Liver (tissue), 9 donors: ENCODE data around the gene PPP1R3A. TPM values are rescaled to one million over a fixed set of nuclear protein-coding genes. Genes with fewer than 3 reads are reported as not detected.

ENCODE experiments used
- DNase-seq: peaks from one replicate; pipeline ENCODE4 v3.0.0-alpha.2; 2017; ENCODE audit warnings: low spot score
- H3K27ac ChIP-seq, 2 donors: one replicate each; pipeline ENCODE4 v1.7.0; 2013; ENCODE audit warnings: inconsistent platforms in 2 of 2, low read length in 2 of 2, control low read depth in 1 of 2, low read depth in 1 of 2, mild to moderate bottlenecking in 1 of 2
- H3K27me3 ChIP-seq, 4 donors: one replicate each; pipeline versions ENCODE4 v1.6.1 to v1.7.0; 2013; ENCODE audit warnings: low read length in 3 of 4, inconsistent platforms in 1 of 4, mild to moderate bottlenecking in 1 of 4, moderate library complexity in 1 of 4; ENCODE audit not compliant: control insufficient read depth in 4 of 4, insufficient read depth in 4 of 4
- H3K36me3 ChIP-seq, 4 donors: one replicate each; pipeline versions ENCODE4 v1.6.1 to v1.7.0; 2013; ENCODE audit warnings: low read length in 3 of 4, mild to moderate bottlenecking in 3 of 4, low read depth in 1 of 4, moderate library complexity in 1 of 4; ENCODE audit not compliant: control insufficient read depth in 4 of 4, insufficient read depth in 3 of 4
- H3K4me1 ChIP-seq, 4 donors: one replicate each; pipeline versions ENCODE4 v1.6.1 to v1.7.0; 2013; ENCODE audit warnings: low read length in 3 of 4, mild to moderate bottlenecking in 3 of 4, moderate library complexity in 1 of 4; ENCODE audit not compliant: control insufficient read depth in 4 of 4, insufficient read depth in 4 of 4
- H3K4me3 ChIP-seq, 3 donors: one replicate each; pipeline versions ENCODE4 v1.6.1 to v1.7.0; 2013; ENCODE audit warnings: low read length in 3 of 3, control low read depth in 1 of 3, low read depth in 1 of 3, mild to moderate bottlenecking in 1 of 3
- H3K9ac ChIP-seq, 2 donors: one replicate each; pipeline ENCODE4 v1.7.0; 2013; ENCODE audit warnings: low read length in 2 of 2, mild to moderate bottlenecking in 2 of 2, moderate library complexity in 2 of 2, control low read depth in 1 of 2, low read depth in 1 of 2
- H3K9me3 ChIP-seq, 4 donors: one replicate each; pipeline versions ENCODE4 v1.6.1 to v1.7.0; 2013; ENCODE audit warnings: low read length in 3 of 4; ENCODE audit not compliant: control insufficient read depth in 4 of 4
- CTCF ChIP-seq: fragments of 150-350 bp; IDR thresholded peaks from 2 replicates; pipeline ENCODE4 v1.5.1; 2017; ENCODE audit warnings: improper control_type of control experiment, low read depth, low read length; ENCODE audit not compliant: missing input control
- FOXA1 ChIP-seq: IDR thresholded peaks from 2 replicates; pipeline ENCODE4 v1.6.1; 2016; ENCODE audit warnings: antibody characterized with exemption
- FOXA2 ChIP-seq: IDR thresholded peaks from 2 replicates; pipeline ENCODE4 v1.6.1; 2016; ENCODE audit warnings: antibody characterized with exemption
- GABPA ChIP-seq, 2 donors: IDR thresholded peaks in 1 of 2; conservative IDR thresholded peaks in 1 of 2; 2 replicates each; pipeline ENCODE4 v1.6.1; 2016; ENCODE audit warnings: antibody characterized with exemption in 2 of 2, mild to moderate bottlenecking in 1 of 2, moderate library complexity in 1 of 2
- HNF4A ChIP-seq, 2 donors: conservative IDR thresholded peaks; 2 replicates each; pipeline ENCODE4 v1.6.1; 2016; ENCODE audit warnings: antibody characterized with exemption in 2 of 2, mild to moderate bottlenecking in 2 of 2
- HNF4G ChIP-seq: IDR thresholded peaks from 2 replicates; pipeline ENCODE4 v1.6.1; 2016; ENCODE audit warnings: antibody characterized with exemption
- JUND ChIP-seq, 2 donors: IDR thresholded peaks; 2 replicates each; pipeline ENCODE4 v1.6.1; 2016; ENCODE audit warnings: antibody characterized with exemption in 2 of 2
- MAX ChIP-seq: IDR thresholded peaks from 2 replicates; pipeline ENCODE4 v1.6.1; 2016; ENCODE audit warnings: antibody characterized with exemption
- NR2F2 ChIP-seq: IDR thresholded peaks from 2 replicates; pipeline ENCODE4 v1.6.1; 2016; ENCODE audit warnings: antibody characterized with exemption
- RAD21 ChIP-seq, 2 donors: IDR thresholded peaks; 2 replicates each; pipeline ENCODE4 v1.6.1; 2016; ENCODE audit warnings: antibody characterized with exemption in 2 of 2, mild to moderate bottlenecking in 2 of 2
- RXRA ChIP-seq, 2 donors: IDR thresholded peaks; 2 replicates each; pipeline ENCODE4 v1.6.1; 2017 to 2018; ENCODE audit warnings: antibody characterized with exemption in 2 of 2, mild to moderate bottlenecking in 1 of 2
- SP1 ChIP-seq: IDR thresholded peaks from 2 replicates; pipeline ENCODE4 v1.6.1; 2018; ENCODE audit warnings: antibody characterized with exemption, mild to moderate bottlenecking
- TAF1 ChIP-seq: conservative IDR thresholded peaks from 2 replicates; pipeline ENCODE4 v1.6.1; 2016; ENCODE audit warnings: antibody characterized with exemption, mild to moderate bottlenecking
- YY1 ChIP-seq: IDR thresholded peaks from 2 replicates; pipeline ENCODE4 v1.6.1; 2016; ENCODE audit warnings: antibody characterized with exemption, mild to moderate bottlenecking
- WGBS: extraction: QIAGEN DNeasy Blood & Tissue Kit; methylation state at CpG from one replicate; pipeline ENCODE4 v1.1.7; 2013; 5-methylcytosine and 5-hydroxymethylcytosine counted together
- polyA plus RNA-seq, 2 donors: library from polyadenylated mRNA; stranded (reverse) in 1 of 2; unstranded in 1 of 2; fragments of 200-250 nt in 1 of 2; fragments of >200 nt in 1 of 2; fragmentation: Nextera tagmentation in 1 of 2; extraction: Ambion mirVana in 1 of 2; gene quantifications; one replicate each; pipeline versions ENCODE4 v1.2.1 to v1.2.3, GENCODE V29; 2013 to 2015
- total RNA-seq, 2 donors: library from RNA; depleted of rRNA; stranded (reverse); fragments of >200 nt; gene quantifications; one replicate each; pipeline ENCODE4 v1.2.3, GENCODE V29; 2014
- TF ChIP-seq, protein P1 (sequence below): IDR thresholded peaks from 2 replicates; pipeline ENCODE4 v1.6.1; 2016; ENCODE audit warnings: antibody characterized with exemption
- TF ChIP-seq, protein P2 (sequence below): IDR thresholded peaks from 2 replicates; pipeline ENCODE4 v1.6.1; 2016; ENCODE audit warnings: antibody characterized with exemption, mild to moderate bottlenecking
- TF ChIP-seq, protein P3 (sequence below): IDR thresholded peaks from 2 replicates; pipeline ENCODE4 v1.6.1; 2016; ENCODE audit warnings: antibody characterized with exemption
- donor health status: healthy.
- donor health status: healthy.
- donor health status: healthy.
- donor health status: healthy.
- donor health status: healthy.

Gene PPP1R3A, protein sequence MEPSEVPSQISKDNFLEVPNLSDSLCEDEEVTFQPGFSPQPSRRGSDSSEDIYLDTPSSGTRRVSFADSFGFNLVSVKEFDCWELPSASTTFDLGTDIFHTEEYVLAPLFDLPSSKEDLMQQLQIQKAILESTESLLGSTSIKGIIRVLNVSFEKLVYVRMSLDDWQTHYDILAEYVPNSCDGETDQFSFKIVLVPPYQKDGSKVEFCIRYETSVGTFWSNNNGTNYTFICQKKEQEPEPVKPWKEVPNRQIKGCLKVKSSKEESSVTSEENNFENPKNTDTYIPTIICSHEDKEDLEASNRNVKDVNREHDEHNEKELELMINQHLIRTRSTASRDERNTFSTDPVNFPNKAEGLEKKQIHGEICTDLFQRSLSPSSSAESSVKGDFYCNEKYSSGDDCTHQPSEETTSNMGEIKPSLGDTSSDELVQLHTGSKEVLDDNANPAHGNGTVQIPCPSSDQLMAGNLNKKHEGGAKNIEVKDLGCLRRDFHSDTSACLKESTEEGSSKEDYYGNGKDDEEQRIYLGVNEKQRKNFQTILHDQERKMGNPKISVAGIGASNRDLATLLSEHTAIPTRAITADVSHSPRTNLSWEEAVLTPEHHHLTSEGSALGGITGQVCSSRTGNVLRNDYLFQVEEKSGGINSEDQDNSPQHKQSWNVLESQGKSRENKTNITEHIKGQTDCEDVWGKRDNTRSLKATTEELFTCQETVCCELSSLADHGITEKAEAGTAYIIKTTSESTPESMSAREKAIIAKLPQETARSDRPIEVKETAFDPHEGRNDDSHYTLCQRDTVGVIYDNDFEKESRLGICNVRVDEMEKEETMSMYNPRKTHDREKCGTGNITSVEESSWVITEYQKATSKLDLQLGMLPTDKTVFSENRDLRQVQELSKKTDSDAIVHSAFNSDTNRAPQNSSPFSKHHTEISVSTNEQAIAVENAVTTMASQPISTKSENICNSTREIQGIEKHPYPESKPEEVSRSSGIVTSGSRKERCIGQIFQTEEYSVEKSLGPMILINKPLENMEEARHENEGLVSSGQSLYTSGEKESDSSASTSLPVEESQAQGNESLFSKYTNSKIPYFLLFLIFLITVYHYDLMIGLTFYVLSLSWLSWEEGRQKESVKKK
- total RNA-seq = not detected
- polyA plus RNA-seq = not detected

GRCh38 chr7:113918946-113919345 lies at the start of gene PPP1R3A:
Gene PPP1R3A (minus strand): TSS chr7:113919009. CDS start chr7:113918996, 13 bp downstream.
- H3K36me3 ChIP-seq = no peaks in the 10 kb centered on the region
- TF ChIP-seq HNF4G = no peak
- no peak for TF ChIP-seq RAD21 (IDR thresholded peaks at IDR 0.05)
- TF ChIP-seq GABPA (IDR thresholded peaks at IDR 0.05 in 1 of 2, conservative IDR thresholded peaks at IDR 0.05 in 1 of 2) = no peak
- no peak for TF ChIP-seq NR2F2
- no peak for TF ChIP-seq HNF4A (conservative IDR thresholded peaks at IDR 0.05)
- TF ChIP-seq MAX = no peak
- no peak for TF ChIP-seq FOXA1
- TF ChIP-seq, protein P1, sequence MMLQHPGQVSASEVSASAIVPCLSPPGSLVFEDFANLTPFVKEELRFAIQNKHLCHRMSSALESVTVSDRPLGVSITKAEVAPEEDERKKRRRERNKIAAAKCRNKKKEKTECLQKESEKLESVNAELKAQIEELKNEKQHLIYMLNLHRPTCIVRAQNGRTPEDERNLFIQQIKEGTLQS = no peak
- no peak for TF ChIP-seq TAF1
- TF ChIP-seq JUND (IDR thresholded peaks at IDR 0.05) = no peak
- TF ChIP-seq YY1 = no peak
- TF ChIP-seq SP1 = no peak
- no peak for TF ChIP-seq FOXA2
- TF ChIP-seq, protein P2, sequence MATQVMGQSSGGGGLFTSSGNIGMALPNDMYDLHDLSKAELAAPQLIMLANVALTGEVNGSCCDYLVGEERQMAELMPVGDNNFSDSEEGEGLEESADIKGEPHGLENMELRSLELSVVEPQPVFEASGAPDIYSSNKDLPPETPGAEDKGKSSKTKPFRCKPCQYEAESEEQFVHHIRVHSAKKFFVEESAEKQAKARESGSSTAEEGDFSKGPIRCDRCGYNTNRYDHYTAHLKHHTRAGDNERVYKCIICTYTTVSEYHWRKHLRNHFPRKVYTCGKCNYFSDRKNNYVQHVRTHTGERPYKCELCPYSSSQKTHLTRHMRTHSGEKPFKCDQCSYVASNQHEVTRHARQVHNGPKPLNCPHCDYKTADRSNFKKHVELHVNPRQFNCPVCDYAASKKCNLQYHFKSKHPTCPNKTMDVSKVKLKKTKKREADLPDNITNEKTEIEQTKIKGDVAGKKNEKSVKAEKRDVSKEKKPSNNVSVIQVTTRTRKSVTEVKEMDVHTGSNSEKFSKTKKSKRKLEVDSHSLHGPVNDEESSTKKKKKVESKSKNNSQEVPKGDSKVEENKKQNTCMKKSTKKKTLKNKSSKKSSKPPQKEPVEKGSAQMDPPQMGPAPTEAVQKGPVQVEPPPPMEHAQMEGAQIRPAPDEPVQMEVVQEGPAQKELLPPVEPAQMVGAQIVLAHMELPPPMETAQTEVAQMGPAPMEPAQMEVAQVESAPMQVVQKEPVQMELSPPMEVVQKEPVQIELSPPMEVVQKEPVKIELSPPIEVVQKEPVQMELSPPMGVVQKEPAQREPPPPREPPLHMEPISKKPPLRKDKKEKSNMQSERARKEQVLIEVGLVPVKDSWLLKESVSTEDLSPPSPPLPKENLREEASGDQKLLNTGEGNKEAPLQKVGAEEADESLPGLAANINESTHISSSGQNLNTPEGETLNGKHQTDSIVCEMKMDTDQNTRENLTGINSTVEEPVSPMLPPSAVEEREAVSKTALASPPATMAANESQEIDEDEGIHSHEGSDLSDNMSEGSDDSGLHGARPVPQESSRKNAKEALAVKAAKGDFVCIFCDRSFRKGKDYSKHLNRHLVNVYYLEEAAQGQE = no peak
- TF ChIP-seq, protein P3, sequence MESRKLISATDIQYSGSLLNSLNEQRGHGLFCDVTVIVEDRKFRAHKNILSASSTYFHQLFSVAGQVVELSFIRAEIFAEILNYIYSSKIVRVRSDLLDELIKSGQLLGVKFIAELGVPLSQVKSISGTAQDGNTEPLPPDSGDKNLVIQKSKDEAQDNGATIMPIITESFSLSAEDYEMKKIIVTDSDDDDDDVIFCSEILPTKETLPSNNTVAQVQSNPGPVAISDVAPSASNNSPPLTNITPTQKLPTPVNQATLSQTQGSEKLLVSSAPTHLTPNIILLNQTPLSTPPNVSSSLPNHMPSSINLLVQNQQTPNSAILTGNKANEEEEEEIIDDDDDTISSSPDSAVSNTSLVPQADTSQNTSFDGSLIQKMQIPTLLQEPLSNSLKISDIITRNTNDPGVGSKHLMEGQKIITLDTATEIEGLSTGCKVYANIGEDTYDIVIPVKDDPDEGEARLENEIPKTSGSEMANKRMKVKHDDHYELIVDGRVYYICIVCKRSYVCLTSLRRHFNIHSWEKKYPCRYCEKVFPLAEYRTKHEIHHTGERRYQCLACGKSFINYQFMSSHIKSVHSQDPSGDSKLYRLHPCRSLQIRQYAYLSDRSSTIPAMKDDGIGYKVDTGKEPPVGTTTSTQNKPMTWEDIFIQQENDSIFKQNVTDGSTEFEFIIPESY = no peak
- TF ChIP-seq RXRA (IDR thresholded peaks at IDR 0.05) = no peak
- no peak for TF ChIP-seq CTCF
- H3K4me1 ChIP-seq = no peaks in the 10 kb centered on the region
- no peak within 1 kb of the TSS for H3K4me3 ChIP-seq
- no peaks in the 10 kb centered on the region for H3K9me3 ChIP-seq
- H3K9ac ChIP-seq = no peak within 1 kb of the TSS
- H3K27ac ChIP-seq = no peak within 1 kb of the TSS
- H3K27me3 ChIP-seq = no peaks in the 10 kb centered on the region
- 44% methylated on average over 2 of the region's 2 CpGs for WGBS
- no peak for DNase-seq
